NK-92 (cell line): ENCODE results near the gene UGT2B11.
"Not testable (repeated sequence)": the region's sequence is repeated elsewhere in the genome, so short reads cannot be mapped to it uniquely, and the experiment has no call there.

Experiments
- DNase-seq: peaks from one replicate; lab custom pipeline; 2025; ENCODE audit not compliant: unreplicated experiment; lab: John Stamatoyannopoulos, UW

Gene UGT2B11

GRCh38 chr4:69170233-69171134 is 44.1 kb downstream of the UGT2B11 start:
- DNase-seq = not testable (repeated sequence)

- DNase-seq = not testable (repeated sequence)
These were observed 45.4 kb downstream of the UGT2B11 start for GRCh38 chr4:69169171-69169570.

- no peak for DNase-seq
These were observed 47.2 kb downstream of the UGT2B11 start for GRCh38 chr4:69167300-69167699.

GRCh38 chr4:69166376-69166775 is 48.2 kb downstream of the UGT2B11 start:
- not testable (repeated sequence) for DNase-seq

- DNase-seq = not testable (repeated sequence)
These were observed 48.8 kb downstream of the UGT2B11 start for GRCh38 chr4:69165707-69166106.

- no peak for DNase-seq
These were observed 57.6 kb downstream of the UGT2B11 start for GRCh38 chr4:69156913-69157312.

- DNase-seq = no peak
These were observed 60.5 kb downstream of the UGT2B11 start for GRCh38 chr4:69154021-69154420.
